GM11168 (cell line): ENCODE measurements around the gene ECHS1.
"Not testable (repeated sequence)": the region's sequence is repeated elsewhere in the genome, so short reads cannot be mapped to it uniquely, and the experiment has no call there.

Experiments
- in situ Hi-C: fragments of 300-500 bp; cut with MboI; formaldehyde crosslinking; loops from one replicate; pipeline ENCODE4 v1.12.0; 2022; ENCODE audit warnings: low sequenced_read_pairs; ENCODE audit not compliant: unreplicated experiment

The ECHS1 gene

DNA sequence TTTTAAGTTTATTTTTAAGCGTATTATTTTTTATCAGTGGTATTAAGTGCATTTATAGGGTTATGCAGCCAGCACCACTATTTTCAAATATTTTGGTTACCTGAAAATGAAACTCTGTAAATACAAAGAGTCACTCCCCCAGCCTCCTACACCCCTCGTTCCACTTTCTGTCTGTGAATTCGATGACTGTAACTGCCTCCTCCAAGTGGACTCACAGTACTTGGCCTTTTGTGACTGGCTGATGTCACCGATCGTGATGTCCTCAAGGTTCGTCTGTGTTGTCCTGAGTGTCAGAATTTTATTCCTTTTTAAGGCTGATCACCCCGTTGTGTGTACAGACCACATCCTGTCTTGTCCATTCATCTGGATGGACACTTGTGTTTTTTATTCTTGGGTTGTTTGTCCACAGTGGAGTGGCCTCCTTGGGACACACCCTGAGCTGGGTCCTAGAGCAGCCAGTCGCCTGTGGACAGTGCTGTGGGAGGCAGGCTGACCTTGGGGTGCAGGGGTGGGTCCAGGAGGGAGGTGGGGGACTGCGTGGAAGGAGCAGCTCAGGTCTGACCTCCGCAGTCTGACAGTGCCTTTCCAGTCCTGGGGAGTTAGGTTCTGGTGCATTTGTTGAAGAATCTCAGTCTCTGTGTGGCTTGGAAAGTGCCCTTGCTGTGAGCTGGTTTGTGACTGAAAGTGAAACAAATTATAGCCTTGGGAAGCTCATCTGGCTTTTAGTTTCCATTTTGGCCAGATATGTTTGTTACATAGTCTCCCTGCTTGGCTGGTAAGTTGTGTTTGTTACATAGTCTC lies 27.7 kb upstream of the ECHS1 start:
- in situ Hi-C loops = no loop called here

DNA sequence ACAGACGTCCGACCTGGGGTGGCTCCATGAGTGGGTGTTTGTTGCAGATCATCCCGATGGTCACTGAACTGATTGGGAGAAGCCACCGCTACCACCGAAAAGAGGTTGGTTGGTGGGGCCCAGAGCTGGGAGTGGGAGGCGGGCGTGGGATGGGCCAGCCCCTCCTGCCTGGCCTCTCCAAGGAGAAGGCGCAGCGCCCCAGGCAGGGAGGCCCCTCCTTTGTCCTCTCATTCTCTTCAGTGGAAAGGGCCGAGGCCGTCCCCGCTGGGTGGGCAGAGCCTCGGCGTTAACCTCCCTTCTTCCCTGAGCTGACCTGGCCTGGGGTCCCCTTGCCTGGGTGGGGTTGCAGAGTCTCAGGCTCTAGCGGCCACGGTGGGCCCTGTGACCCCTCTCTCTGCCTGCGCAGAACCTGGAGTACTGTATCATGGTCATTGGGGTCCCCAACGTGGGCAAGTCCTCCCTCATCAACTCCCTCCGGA lies 26.0 kb upstream of the ECHS1 start:
- in situ Hi-C loops = no loop called here

DNA sequence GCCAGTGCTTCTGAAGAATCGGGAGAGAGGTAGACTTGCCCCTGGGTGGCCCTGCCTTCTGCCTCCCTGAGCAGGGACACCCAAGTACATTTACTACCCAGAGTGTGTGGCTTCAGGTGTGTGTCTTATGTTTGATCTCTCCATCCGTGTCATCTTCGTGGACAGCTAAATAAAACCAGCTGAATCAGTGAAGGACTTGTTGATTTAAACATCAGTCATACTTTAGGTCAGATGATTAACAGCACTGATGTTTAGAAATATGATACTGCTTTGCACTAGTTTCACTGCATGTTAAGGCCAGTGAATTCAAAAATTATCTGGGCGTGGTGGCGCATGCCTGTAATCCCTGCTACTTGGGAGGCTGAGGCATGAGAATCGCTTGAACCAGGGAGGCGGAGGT lies 24.8 kb upstream of the ECHS1 start:
- in situ Hi-C loops = no loop called here

DNA sequence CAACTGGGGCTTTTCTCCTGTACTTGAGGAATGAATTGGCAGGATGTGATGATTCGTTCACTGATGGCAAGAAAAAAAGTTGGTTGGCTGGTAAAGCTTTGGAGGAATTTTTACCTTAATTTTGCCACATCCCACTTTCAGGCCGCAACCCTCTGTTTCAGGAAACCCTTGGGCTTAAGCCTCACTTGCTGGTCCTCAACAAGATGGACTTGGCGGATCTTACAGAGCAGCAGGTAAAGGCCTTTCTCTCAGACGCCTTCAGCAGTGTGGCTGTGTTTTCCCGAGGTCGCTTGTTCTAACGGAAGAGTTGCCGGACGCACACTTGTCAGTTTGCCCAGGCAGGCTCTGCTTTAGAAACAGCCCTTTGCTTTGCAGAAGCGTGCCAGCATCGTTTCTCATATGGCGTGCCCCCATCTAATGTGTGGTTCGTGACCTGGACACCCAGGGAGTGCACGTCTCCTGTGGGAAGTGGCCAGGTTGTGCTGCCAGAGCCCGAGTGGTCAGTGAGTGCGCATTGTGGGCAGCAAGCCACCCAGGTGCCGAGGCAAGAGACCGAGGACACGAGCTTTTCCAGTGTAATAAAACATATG lies 23.0 kb upstream of the ECHS1 start:
- in situ Hi-C loops = no loop called here

DNA sequence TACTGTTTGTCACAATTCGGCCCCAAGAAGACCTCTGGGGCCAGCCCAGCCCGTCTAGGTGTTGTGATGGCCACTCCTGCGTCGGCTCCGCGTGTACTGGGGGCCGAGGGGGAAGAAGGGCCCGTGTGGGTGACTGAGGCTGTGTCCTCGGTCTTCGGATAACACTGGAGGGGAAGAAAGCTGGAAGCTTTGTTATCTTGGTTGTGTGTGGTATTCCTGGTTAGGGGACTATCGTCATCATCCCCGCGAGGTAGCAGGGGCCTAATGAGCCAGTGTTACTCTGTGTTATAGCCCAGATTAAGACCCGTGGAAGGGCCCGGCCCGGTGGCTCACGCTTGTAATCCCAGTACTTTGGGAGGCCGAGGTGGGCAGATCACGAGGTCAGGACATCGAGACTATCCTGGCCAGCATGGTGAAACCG lies 21.7 kb upstream of the ECHS1 start:
- in situ Hi-C loops = no loop called here

DNA sequence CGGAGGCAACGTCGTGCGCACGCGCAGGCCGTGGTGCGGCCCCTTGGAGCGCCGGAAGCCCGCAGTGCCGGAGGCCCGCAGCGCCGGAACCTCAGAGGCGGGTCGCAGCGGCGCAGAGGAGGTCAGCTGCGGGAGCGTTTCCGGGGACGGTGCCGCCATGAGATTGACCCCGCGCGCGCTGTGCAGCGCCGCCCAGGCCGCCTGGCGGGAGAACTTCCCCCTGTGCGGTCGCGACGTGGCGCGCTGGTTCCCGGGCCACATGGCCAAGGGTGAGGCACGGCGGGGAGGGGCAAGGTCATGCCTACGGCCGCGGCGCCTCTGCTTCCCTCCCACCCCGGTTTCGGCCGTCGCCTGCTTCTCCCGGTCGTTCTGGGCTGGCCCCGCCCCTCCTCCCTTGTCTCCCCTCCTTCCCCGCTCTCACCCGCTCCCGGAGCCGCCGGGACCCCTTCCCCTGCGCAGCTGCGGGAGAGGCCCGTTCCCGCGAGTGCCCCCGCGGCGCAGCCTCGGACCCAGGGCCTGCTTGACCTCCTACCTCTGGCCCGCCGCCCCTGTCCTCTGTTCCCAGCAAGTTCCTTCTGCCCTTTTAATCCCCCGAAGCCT lies 21.0 kb upstream of the ECHS1 start, which contains the start of gene MTG1:
Gene MTG1 (plus strand): TSS at position 94 of the 600 bp plus-strand sequence. CDS start 64 bp downstream, at position 158.
- in situ Hi-C loops = no loop called here

DNA sequence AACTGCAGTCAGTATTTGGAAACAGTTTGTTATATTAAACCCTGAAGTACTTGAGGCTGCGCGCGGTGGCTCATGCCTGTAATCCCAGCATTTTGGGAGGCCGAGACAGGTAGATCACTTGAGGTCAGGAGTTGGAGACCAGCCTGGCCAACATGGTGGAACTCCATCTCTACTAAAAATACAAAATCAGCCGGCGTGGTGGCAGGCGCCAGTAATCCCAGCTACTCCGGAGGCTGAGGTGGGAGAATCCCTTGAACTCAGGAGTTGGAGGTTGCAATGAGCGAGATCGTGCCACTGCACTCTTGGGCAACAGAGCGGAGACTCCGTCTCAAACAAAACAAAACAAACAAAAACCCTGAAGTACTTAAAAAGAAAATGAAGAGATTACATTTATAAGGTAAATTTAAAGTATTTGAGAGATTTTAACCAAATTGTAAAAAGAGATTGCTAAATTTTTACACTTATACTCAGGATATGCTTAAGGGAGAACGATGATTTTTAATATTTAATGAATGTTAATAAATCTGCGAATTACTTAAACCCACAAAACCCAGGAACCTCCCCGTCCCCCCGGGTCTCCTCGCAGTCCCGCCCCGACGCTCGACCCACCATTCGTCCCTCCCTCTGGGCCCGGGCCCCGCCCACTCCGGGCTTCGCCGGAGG lies 20.4 kb upstream of the ECHS1 start:
- in situ Hi-C loops = no loop called here

DNA sequence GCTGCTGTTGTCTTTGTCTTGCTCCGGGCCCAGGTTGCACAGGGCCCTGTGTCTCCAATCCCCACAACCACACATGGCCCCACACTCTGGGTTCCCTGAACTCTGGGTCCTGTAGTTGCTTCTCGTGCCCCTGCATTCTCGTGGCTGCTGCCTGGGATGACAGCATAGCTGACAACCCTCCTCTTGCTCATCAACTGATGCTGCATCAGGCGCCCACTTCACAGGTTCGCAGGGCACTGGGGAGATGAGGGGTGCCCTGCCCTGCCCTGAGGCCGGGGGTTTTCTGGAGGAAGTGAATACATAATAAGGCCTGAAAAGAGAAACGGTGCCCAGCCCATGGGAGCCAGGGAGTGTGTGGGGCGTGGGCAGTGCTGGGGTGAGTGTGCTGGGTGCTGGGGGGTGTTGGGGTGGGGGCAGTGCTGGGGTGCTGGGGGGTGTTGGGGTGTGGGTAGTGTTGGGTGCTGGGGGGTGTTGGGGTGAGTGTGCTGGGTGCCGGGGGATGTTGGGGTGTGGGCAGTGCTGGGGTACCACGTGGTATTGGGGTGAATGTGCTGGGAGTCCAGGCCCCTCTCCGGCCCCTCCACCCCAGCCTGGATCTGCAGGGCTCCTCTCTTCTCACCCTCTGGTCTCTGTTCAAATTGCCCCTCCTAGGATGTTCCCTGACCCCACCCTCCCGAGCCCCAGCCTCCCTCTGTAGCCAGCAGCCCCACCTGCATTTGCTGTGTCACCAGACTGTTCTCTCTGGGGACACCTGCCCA lies 18.8 kb upstream of the ECHS1 start:
- in situ Hi-C loops = no loop called here

DNA sequence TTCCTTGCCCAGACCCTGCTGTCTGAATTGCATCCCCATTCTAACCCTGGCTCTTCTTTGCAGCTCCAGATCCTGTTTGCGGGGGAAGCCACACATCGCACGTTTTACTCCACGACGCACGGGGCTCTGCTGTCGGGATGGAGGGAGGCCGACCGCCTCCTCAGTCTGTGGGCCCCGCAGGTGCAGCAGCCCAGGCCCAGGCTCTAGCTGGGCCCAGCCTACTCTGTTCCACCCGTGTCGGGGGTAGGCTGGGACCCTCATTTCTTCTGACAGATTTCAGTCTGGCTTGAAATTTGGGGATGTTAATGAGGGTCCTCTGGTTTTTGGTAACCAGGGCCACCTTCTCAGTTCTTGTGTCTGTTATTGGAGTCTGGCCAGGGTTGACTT lies 18.1 kb upstream of the ECHS1 start:
- in situ Hi-C loops = no loop called here

DNA sequence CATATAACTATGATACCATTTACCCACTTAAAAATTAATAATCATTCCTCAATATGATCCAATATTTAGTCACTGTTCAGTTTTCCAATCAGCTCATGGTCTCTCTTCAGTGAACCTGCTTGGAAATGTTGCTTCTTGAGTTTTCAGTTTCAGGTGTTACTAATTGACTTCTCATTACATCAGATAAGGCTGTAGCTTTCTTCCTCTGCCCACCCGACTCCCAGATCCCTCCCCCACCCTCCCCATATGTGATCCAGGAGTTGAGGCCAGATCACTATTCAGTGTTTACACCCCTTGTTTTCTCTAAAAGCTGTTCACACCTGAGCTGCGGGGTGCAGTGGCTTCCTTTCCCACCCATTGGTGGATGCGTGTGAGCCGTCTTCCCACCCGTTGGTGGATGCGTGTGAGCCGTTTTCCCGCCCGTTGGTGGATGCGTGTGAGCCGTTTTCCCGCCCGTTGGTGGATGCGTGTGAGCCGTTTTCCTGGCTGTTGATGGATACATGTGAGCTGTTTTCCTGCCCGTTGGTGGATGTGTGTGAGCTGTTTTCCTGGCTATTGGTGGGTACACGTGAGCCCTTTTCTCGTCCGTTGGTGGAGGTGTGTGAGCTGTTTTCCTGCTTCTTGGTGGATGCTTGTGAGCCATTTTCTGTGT lies 17.6 kb upstream of the ECHS1 start:
- in situ Hi-C loops = no loop called here

DNA sequence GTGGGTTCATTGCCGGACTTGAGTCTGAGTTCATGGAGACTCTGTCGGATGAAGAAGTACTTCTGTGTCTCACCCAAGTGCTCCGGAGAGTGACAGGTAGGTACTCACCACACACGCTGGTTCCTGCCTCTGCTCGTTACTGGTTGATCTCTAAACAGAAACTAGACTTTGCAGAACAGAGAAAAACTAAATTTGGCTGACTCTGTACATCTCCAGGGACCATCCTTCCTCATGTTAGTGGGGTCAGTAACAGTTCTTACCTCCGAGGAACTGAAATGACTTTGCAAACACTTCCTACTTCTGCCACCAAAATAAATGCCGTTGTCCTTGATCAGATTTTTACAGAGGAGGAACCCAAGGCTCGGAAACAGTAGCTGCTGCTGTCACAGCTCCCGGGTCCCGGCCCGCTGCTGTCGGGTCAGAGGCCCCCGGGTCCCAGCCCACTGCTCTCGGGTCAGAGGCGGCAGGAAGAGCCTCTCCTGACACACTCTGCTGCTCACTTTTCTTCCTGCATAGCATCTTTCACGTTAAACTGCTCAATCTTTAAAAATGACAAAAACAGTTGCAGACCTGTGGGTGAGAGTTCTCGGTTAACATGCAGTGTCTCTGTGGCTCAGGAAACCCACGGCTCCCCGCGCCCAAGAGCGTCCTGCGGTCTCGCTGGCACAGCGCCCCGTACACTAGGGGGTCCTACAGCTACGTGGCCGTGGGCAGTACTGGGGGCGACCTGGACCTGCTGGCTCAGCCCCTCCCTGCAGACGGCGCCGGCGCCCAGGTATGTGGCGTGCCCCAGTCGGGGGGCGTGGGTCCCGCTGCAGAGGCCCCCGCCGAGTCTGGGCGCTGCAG lies 16.0 kb upstream of the ECHS1 start:
- in situ Hi-C loops = no loop called here

DNA sequence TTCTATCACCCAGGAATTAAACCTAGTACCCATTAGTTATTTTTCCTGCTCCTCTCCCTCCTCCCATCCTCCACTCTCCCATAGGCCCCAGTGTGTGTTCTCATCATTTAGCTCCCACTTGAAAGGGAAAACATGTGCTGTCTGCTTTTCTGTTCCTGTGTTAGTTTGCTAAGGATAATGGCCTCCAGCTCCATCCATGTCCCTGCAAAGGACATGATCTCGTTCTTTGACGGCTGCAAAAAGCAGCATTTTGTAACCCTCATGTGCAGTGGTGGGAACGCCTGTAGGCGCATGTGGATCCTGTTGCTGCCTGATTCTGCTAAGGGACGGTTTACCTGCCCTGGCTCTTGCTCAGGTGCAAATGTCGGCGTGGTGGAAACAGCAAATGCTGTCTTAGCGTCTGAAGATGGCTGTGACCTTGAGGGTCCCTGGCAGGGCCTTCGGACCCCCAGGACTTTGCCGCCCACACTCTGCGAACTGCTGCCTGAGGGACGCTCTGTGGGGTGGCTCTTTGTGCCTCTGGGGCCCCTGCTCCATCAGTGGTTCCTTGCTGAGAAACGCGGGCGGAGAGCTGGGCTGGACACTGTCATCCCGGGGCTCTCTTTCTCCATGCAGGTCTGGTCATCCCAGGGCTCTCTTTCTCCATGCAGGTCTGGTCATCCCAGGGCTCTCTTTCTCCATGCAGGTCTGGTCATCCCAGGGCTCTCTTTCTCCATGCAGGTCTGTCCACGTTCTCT lies 15.2 kb upstream of the ECHS1 start:
- in situ Hi-C loops = no loop called here

DNA sequence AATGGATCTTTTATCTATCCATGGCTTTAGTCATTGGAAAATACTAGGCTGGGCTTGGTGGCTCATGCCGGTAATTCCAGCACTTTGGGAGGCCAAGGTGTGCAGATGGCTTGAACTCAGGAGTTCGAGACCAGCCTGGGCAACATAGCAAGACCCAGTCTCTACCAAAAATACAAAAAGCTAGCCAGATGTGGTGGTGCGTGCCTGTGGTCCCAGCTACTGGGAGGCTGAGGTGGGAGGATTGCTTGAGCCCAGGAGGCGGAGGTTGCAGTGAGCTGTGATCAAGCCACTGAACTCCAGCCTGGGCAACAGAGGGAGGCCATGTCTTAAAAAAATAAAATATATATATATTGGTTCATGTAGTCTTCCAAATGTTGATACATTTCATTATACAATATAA lies 13.8 kb upstream of the ECHS1 start:
- in situ Hi-C loops = not testable (repeated sequence)

DNA sequence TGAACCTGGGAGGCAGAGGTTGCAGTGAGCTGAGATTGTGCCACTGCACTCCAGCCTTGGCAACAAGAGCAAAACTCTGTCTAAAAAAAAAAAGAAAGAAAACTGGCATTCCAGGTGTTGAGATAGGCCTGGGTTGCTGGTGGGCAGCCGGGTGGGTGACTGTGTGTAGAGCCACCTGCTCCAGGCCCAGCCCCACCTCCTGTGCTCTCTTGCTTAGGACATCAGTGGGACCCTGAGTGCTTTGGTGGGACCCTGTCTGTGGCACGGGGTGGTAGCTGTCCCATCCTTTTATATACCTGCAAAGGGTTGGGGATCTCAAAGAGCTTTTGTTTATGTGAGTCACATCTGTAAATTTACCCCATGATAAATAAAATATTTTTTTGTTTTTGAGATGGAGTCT lies 12.1 kb upstream of the ECHS1 start:
- in situ Hi-C loops = no loop called here

DNA sequence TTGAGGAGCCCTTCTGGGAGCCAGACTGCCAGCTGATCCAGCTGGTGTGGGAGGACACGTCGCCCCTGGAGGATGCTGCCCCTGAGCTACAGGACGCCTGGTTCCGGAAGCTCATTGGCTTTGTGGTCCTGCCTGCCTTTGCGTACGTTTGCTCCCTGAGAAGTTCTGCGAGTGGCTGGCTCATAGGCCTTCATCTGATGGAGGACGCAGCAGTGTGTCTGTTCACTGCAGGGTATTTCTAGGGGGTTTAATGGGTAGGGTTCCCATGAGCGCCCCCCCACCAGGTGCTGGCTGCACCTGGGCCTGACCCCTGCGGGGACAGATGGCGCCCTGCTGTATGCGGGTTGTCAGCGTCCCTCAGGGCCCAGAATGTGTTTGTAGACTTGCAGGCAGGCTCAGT lies 10.9 kb upstream of the ECHS1 start:
- in situ Hi-C loops = no loop called here

DNA sequence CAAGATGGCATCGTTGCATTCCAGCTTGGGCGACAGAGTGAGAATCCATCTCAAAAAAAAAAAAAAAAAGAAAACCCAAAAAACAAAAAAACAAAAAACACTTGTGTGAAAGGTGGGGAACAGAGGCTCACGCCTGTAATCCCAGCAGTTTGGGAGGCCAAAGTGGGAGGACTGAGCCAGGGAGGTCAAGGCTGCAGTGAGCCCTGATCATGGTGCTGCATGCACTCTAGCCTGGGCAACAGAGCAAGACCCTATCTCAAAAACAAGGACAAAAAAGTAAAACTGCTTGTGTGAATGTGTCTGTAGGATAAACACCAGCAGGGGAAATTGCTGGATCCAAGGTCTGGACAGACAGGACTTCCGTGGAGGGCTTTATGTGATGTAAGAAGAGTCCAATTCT lies 10.4 kb upstream of the ECHS1 start:
- in situ Hi-C loops = no loop called here

DNA sequence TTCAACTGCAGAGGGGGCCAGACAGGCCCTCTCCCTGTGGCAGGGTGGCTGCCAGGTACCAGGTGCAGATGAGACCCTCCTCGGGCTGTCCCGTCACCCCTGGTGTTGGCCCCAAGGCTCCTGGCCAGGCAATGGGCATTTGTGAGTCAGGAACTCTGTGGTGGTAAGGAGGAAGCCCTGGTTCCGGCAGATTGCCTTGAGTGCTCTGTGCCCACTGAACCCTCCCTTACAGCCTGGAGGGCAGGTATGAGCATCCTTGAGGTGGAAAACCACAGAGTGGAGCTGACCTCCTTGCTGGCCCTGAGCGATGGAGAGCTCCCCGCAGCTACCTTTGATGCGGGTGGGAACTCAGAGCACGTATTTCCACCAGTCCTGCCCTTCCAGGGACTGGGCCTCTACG lies 7.9 kb upstream of the ECHS1 start:
- in situ Hi-C loops = no loop called here
